Glomerular endothelial cell (primary cell): ENCODE results near the gene GNL3L. TPM values are rescaled to one million over a fixed set of nuclear protein-coding genes. Genes with fewer than 3 reads are reported as not detected.
"Not testable (repeated sequence)": the region's sequence is repeated elsewhere in the genome, so short reads cannot be mapped to it uniquely, and the experiment has no call there.

Experiments used
- DNase-seq: peaks from one replicate; pipeline ENCODE4 v3.0.0-alpha.2; 2011; ENCODE audit warnings: low read depth, low spot score; ENCODE audit errors: extremely low read depth
- total RNA-seq: library from RNA; depleted of rRNA; stranded (reverse); fragments of >200 nt; gene quantifications from 2 replicates; pipeline ENCODE4 v1.2.3, GENCODE V29; 2015

The GNL3L gene, protein sequence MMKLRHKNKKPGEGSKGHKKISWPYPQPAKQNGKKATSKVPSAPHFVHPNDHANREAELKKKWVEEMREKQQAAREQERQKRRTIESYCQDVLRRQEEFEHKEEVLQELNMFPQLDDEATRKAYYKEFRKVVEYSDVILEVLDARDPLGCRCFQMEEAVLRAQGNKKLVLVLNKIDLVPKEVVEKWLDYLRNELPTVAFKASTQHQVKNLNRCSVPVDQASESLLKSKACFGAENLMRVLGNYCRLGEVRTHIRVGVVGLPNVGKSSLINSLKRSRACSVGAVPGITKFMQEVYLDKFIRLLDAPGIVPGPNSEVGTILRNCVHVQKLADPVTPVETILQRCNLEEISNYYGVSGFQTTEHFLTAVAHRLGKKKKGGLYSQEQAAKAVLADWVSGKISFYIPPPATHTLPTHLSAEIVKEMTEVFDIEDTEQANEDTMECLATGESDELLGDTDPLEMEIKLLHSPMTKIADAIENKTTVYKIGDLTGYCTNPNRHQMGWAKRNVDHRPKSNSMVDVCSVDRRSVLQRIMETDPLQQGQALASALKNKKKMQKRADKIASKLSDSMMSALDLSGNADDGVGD
- 33.3 and 39.6 TPM in 2 replicates for total RNA-seq

DNA sequence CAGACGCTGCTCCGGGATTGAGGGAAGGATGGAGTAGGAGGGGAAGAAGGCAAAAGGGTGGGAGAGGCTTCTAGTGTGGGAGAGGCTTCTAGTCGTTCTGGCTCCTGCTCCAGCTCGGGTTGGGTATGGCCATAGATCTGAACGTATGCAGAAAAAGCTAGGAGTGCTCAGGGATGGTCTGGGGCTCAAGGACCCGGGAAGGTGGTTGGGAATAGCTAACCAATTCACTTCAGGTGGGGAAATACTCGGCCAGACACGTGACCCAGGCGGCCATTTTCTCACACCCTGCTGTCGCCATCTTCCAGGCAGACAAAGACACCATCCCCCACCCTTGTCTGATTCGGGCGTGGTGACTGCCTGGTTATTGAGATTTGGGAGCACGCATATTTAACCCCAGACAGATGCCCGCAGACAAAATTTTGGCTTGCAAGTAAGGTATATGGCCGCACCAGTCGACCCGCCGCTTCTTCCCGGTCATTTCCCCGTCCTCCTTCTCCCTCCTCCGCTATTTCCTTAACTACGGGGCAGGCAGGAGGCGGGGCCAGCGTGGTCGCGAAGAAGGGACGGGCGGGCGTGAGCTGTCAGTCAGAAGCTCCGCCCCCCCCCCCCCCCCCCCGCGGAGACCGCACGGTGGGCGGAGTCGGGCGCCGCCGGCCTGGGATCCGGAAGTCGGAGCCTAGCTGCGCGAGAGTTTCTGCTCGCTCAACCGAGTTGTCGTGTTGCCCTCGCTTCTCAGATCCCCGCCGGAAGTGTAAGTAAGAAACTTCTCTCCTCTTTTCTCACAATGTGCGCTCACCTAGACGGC lies at the start of gene GNL3L:
TSS of gene GNL3L (plus strand) at position 668 of the 805 bp plus-strand sequence. CDS start 2,348 bp downstream, outside the sequence.
- peak; percentile 20 for DNase-seq

GRCh38 chrX:54482839-54483593 lies 47.0 kb upstream of the GNL3L start:
- no peak for DNase-seq

DNA sequence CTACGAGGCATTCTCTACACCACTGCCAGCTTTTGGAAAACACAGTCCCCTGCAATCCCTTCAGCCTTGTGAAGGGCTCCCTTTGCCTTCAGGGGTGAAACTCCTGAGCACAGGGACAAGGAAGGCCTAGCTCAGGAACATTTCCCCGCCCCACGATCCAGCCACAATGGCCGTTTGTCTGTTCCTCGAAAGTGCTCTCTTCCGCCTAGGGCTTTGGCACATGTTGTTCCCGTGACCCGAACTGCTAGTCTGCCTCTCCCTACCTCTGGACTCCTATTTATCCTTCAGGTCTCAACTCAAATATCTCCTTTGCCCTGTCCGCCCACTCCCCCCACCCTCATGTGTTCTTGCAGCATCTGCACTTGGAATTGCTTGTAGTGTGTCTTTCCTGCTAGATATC lies 46.1 kb upstream of the GNL3L start:
- DNase-seq: no peak

- DNase-seq: no peak
Observed at GRCh38 chrX:54484666-54485065, 45.4 kb upstream of the GNL3L start.

DNA sequence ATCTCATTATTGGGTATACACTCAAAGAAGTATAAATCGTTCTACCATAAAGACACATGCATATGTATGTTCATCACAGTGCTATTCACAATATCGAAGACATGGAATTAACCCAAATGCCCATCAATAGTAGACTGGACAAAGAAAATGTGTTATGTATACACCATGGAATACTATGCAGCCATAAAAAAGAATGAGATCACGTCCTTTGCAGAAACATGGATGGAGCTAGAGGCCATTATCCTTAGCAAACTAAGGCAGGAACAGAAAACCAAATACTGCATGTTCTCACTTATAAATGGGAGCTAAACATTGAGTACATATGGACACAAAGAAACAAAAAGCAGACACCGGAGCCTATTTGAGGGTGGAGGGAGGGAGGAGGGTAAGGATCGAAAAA lies 40.2 kb upstream of the GNL3L start:
- DNase-seq: not testable (repeated sequence)

DNA sequence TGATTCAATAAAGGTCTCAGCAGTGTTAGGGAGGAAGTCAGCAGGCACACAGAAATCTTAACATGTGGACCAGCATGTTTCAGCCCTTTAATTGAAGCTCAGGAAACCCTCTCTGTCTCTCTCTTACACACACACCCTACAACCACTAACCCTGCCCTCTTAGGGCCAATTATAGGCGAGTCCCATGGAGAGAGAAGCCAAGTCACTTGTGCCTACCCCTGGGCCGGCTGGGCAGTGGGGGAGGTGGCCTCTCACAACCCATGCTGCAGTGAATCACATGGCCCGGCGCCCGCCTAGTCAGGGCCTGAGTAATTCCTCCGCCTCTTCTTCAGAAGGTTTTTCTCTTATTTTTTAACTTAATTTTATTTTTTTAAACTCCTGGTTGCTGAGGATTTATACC lies 37.7 kb upstream of the GNL3L start:
- DNase-seq: no peak

DNA sequence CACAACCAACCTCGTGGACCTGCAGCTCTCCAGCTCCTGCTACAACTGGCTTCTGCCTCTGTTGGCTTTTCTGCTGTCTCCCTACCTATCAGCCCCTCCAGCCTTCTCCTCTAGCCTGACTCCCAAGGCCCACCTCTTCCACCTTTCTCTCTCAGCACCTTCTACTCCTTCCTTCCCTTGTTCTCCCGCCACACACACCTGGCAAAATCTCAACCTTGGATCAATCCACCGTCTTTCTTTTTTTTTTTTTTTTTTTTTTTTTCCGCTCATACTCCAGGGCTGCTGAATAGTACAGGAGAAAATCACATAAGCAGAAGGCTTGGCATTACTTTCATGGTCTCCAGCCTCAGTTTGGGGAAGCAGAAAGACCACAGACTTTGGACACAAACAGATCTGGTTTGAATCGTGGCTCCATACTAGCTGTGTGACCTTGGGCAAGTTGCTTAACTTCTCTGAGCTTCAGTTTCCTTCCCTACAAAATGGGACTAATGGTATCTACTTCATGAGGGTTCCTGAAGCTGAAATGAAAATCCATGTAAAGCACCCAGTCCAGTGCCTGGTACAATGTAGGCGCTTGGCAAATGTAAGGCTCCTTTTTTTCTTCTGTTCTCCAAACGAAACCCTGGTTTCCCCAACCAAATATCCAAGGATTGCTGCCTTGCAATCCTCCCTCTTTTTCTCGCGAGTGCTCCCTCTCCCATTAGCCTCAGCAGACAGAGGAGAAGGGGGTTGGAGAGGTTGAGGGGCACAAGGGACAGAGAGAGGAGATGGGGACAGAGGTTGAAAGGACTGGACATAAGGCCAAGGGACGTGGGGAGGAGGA lies 35.6 kb upstream of the GNL3L start:
- no peak for DNase-seq

DNA sequence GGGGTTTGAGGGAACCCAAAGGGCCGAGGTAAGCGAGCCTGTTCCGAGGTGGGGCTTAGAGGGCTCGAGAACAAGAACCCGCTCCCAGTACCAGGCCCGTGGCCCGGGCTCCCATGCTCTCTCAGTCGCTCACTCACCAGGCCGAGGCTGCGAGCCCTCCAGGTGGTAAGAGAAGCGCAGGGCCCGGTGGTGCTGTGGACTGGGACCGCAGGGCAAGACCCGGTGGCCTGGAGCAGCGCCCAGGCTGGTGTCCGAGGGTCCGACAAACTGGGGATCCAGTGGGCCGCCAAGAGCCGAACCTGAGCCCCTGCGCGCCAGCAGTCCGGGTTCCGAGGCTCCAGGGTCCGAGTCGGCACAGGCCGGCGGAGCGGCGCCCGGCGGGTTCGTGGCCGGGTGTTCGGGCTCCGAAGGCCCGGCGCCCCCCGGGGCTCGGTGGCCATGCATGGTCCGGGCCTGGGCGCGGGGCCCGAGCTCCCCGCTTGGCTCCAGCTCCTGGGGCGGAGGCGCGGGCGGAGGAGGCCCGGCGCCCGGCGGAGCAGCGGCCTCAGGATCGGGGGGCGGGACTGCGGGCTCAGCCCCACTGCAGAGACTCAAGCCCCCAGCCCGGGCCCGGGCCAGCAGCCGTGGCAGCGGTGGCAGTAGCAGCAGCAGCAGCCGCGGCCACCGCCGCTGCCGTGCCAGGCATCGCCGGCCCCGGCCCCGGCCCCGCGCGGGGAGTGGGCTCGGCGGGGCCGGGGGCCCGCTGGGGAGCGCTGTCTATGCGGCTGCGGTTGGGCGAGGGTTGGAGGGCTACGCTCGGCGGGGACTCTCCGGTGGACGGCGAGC lies 34.8 kb upstream of the GNL3L start:
- DNase-seq: no peak

DNA sequence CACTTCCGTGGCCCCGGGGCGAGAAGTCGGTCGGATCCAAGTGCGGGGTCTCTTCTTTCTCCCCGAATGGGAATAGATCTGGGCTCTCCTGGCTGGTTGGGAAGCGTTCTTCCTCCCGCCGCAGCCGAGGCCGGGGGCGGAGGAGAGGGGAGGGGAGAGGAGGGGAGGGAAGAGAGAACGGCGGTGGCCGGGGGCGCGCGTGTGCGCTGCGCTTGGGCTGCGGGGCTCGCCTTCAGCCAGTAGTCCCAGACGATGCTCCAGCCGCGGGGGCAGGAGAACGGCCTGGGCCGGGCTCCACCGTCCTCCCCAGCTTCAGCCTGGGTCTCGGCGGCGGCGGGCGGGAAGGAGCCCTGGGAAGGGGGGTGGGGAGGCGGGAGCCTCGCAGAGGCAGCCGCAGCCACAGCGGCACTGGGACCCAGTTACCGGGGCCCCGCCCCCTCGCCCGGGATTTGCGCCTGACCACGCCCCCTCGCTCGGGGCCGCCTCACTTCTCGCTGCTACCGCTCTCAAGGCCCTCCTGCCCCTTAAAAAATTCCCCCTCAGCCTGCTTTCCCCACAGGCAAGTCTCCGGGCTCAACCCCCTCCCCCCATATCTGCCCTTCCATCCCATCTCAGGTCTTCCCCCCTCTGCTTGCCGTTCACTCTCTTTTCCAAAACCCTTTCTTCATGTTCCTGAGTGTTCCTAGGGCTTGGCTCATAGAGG lies 34.1 kb upstream of the GNL3L start, which contains the start of gene FGD1:
TSS of gene FGD1 (minus strand) at position 421 of the 703 bp plus-strand sequence. CDS start 802 bp downstream, outside the sequence.
- DNase-seq: no peak

- no peak for DNase-seq
Observed at GRCh38 chrX:54496517-54496852, 33.5 kb upstream of the GNL3L start.

- DNase-seq: no peak
Observed at GRCh38 chrX:54496936-54497335, 33.1 kb upstream of the GNL3L start.

DNA sequence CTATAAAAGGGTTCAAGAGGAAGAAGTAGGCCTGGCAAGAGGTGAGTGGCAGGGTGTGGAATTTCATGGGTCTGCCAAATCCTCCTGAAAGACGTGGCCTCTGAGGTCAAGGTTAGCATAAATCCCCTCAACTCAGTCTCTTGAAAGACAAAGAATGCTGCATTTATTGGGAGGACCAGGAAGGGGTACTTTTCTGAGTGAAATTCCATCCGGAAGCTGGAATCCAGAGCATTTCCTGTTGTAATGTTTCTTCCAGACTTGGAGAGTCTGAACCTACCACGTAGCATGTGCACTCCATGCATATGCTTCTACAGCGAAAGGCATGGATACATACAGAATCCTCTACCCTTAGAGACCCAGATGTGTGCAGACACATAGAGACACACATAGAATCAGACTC lies 20.6 kb upstream of the GNL3L start:
- DNase-seq: peak; percentile 27

GRCh38 chrX:54529151-54529550 lies 868 bp upstream of the GNL3L start:
- DNase-seq: no peak

- DNase-seq: no peak
Observed at GRCh38 chrX:54530357-54530900, 410 bp downstream of the GNL3L start.

- DNase-seq: no peak
Observed at GRCh38 chrX:54534271-54534670, 4.3 kb downstream of the GNL3L start.

DNA sequence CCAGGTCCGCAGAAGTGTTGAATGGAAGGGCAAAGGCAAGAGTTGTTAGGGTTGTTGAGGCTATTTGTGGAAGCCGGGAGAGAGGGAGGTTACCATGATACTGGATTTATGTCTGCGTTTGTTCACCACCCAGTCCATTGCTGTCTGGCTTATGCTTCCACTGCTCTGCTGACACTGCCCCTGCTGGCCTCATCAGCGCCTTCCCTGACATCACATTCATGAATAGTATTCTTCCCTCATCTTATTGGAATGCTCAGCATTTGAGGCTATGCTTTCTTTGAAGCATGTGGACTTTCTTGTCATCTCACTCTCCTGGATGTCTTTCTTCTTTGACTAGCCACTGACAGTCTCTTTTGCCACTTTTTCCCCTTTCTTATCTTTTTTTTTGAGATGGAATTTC lies 10.3 kb downstream of the GNL3L start:
- DNase-seq: no peak

- DNase-seq: not testable (repeated sequence)
Observed at GRCh38 chrX:54542239-54542638, 12.2 kb downstream of the GNL3L start.

GRCh38 chrX:54550821-54551220 lies 20.8 kb downstream of the GNL3L start:
- DNase-seq: no peak
